Stimulated activated CD4-positive, alpha-beta T cell treated with anti-CD3 and anti-CD28 coated beads, Interleukin-12 subunit alpha, Interleukin-12 subunit beta, amount 100 ng/mL, for 4 hours (primary cell): Measurements from ENCODE around the gene AFF1.
"Not testable (repeated sequence)": the region's sequence is repeated elsewhere in the genome, so short reads cannot be mapped to it uniquely, and the experiment has no call there.

Experiments used
- DNase-seq: peaks from one replicate; pipeline ENCODE4 v3.0.0-alpha.2; 2020

The AFF1 gene

DNA sequence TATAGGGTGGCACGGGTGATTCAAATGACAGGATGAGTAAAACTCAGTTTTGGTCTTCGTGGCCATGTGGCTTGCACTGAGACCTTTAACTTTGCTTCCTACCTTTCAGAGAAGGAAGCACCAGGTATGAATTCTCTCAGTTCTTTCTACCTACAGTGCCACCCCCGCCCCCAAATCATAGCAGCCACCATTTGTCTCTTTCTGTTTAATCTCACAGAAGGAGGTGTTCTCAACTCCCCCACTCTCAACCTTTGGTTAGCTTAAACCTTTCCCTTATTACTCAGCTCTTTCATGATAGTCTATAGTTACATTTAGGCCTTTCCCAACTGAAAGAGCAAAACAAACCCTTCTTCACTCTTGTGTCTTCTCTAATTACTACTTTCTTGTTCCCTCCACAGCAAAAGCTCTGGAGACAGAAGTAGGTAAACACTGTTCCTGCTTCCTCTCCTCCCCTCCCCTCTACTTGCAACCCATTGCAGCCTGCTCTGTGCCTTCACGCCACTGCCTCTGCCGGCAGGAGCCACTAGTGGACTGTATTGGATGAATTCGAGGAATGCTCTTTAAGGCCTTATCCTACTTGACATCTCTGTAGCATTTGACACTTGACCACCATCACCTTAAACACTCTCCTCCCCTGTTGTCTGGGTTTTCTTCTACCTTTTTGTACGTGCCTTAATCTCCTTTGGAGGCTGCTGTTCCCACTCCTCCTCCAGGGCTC is 123.7 kb downstream of the AFF1 start:
- DNase-seq = peak; percentile 41

DNA sequence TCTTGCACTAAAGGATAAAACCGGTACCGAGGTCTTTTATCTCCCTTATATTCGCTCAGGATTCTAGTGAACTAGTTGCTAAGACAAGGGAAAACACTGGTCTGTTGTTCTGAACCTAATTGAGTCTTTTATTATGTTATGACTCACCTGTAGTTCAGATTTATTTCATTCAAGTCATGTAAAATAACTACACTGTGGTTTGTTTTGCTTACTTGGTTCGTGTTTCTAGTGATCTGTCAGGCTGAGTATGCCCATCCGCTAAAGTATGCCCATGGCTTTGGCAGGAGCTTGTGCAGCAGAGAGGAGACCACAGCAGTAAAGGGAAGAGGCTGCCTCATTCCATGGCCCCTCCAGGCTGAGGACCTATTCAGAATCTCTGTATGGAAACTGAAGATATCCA is 126.1 kb downstream of the AFF1 start:
- DNase-seq = no peak

DNA sequence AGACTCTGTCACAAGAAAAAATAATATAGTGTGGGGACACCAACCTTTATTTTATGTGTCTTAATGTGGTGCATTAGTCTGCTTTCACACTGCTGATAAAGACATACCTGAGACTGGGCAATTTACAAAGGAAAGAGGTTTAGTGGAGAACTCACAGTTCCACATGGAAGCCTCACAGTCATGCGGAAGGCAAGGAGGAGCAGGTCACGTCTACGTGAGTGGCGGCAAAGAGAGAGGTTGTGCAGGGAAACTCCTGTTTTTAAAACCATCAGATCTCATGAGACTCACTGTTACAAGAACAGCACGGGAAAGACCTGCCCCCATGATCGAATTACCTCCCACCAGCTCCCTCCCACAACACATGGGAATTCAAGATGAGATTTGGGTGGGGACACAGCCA is 130.2 kb downstream of the AFF1 start:
- no peak for DNase-seq

DNA sequence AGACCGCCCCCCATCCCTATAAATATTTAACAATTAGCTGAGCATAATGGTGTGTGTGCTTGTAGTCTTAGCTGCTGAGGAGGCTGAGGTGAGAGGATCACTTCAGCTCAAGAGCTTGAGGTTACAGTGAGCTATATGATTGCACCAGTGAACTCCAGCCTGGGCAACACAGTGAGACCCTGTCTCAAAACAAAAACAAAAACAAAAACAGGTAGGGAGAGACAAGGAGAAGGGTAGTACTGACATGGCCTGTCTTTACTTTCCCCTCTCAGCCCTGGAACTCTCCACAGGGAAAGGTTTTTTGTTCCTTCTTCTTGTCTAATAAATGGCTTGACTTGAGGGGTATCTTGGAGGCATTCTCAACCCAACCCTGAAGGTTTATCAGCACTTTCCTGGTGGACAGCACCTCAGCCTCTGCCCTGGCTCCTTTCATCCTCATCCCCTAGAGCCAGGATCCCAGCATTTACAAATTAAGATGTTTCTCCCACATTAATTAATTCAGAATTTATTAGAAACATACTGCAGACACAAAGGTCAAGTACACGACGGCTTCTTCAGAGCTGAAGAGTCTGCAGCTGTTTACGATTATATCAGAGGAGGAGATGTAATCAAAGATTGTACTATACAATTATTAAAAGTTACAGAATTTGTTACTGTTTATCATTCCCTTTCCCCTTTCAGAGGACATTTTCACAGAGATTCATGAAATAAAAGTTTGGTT is 131.8 kb downstream of the AFF1 start:
- no peak for DNase-seq

DNA sequence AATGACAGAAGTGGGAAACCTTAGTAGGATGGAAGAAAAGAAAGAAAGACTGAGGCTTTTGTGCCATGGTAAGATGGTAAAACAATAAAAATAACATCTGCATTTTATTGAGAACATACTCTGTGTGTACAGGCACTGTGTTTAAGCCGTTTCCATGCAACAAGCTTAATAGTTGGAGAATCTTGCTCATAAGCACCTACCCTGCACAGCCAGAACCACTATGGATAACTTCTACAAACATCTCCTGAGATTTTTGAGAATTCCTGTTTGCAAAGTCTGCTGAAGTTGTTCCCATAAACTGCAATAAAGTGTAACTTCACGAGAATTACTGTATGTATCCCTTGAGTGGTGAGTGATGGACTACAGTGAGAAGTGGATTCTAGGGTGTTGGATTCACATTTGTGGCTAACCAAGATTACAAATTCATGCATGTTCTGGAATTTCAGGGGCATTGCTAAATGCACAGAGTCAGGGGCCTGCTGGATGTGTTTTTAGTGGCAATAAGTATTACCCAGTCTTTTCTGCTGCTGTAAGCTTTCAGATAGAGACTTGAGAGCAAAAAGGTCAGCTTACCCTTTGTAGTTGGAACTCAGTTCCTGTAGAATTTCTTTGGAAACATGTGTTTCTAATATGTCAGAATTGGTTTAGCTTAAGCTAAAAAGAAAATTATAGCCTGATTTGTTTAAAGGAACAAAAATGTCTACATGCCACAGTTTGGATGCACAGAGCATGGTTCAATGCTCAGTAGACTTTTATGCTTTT is 132.5 kb downstream of the AFF1 start:
- no peak for DNase-seq

DNA sequence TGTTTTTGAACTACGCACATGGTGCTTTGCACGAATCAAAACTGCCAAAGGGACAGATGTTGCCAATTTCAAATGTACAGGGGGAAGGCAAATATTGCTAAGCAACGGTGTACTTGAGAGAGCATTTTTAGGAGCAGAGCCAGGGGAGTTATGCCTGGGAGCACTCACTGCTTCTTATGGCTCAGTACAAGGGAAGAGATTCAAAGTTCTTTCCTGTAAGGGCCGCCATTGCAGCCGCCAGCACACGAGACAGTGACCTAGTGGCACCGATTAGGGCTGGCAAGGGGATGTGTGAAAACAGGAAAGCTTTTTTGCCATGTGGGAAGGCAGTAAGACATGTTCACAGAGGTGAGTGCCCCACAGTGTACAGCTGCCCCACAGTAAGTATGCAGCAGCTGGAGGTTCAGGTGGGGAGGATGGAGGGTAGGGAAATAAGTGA is 133.8 kb downstream of the AFF1 start:
- no peak for DNase-seq

DNA sequence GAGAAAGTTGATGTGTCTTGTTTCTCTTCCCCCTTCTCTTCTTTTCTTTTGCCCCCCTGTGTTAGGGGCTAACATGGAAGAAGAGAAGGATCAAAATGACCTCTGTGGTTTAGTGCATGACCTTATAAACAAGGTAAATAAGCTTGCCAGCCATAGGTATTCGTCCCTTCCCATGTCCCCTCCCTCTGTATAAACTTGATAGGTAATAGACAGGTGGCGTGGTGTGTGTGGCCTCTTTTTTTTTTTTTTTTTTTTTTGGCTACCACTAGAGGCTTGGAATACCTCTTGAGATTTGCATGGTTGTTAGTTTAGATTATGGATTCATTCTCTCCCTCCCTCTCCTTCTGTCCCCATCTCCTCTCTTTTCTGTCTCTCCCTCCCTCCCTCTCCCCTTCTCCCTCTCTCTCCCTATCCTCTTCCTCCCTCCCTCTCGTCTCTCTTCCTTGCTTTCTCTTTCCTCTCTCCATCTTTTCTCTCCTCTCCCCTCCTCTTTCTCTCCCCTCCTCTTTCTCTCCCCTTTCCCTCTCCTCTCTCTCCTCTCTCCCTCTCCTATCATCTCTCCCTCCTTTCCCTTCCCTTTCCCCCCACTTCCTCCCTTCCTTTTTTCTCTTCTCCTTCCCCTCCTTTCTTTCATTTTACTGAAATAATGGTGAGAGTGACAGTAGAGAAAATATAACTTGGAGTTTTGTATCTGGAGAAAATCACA is 134.4 kb downstream of the AFF1 start:
- DNase-seq = no peak

DNA sequence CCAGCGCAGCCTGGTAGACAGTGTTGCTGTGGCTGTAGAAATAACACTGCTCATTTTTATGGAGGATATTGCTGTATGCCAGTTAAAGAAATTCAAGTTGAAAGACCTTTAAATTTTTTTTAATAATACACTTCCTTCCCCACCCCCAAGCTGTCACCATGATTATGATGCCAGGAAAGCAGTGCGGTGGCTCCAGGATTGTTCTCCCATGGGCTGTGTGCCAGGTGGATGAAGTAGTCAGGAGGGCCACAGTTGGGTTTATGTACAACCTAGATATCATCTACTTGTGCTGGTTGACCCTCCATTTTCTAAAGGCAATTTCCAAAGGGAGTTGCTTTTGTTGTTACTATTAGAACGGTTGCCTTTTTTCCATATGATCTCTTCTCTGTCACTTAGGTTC is 136.6 kb downstream of the AFF1 start:
- DNase-seq = no peak

DNA sequence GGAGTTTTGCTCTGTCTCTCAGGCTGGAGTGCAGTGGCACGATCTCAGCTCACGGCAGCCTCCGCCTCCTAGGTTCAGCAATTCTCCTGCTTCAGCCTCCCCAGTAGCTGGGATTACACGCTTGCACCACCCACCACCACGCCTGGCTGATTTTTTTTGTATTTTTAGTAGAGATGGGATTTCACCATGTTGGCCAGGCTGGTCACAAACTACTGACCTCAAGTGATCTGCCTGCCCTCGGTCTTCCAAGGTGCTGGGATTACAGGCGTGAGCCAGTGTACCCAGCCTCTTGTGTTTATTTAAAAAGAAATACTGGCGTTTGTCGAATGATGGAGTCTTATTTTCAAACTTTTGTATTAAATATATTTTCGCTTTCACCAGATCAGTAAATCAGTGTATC is 137.7 kb downstream of the AFF1 start:
- not testable (repeated sequence) for DNase-seq

DNA sequence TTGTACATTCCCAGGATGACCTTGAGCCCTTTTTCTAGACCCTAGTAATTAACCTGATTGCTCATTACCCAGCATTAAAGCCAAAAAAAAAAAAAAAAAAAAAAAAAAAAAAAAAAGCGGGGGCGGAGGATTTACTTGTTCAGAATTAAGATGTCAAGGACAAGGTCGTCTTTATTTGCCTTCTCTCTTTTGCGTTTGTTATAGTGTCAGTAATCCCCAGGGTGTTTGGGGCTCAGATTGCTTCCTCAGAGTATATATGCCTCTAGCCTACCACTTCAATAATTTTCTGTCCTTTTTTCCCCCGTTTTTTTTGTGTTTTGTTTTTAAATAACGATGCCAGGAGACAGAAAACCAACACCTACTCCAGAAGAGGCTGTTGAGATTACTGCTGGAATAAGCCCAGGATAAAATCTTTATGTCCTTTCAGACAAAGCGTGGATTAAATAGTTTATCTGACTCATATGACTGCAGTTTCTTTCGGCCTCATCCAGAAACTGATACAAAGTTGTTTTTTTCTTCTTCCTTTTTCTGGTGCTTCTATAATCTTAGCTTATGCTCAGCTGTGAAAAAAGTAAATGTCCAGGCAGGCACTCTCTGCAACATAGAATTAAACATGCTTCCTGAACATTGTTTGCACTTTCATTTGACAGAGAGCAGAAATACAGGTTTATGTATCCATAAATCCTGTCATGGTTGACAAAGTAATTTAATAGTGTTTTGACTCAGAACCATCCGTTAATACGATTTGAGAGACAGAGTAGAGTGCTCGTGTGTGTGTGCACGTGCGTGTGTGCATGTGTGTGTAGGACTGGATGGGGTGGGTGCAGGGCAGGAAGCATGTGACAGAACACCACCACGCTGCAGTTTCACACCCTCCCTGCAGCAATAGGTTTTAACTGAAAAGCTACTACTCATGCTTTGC is 138.6 kb downstream of the AFF1 start:
- DNase-seq = peak; percentile 34

DNA sequence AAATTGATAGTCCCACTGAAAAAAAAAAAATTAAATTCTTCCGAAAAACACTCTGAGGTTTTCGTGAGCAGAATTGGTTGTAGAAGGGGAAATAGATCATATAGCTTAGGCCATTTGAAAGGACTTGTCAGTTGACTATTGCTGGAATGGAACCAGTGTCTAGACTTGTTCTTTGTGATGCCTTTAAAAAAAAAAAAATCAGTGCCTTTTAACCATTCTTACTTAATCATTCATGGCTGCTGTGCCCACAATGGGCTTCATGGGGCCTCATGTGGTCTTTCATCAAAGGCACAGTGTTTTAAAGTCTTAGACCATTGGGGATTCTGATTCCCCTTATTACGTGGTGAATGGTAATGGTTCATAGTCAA is 139.3 kb downstream of the AFF1 start:
- DNase-seq = no peak

DNA sequence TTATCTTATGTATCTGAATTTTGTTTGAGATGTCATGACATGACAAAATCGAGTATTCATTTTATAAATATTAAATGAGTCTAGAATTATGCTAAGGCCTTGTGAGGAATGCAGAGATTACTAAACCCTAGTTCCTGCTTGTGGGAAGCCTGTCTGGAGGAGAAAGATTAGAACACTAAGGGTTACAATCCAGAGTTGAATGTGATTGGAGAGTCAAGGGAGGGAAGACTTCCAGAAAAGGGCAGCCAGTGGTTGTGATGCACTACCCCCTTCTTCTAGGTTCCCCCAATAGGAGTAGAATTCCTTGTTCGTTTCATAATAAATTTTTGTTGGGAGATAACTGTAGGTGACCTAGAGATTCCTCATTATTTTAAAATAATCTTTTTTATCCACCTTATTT is 141.1 kb downstream of the AFF1 start:
- no peak for DNase-seq

DNA sequence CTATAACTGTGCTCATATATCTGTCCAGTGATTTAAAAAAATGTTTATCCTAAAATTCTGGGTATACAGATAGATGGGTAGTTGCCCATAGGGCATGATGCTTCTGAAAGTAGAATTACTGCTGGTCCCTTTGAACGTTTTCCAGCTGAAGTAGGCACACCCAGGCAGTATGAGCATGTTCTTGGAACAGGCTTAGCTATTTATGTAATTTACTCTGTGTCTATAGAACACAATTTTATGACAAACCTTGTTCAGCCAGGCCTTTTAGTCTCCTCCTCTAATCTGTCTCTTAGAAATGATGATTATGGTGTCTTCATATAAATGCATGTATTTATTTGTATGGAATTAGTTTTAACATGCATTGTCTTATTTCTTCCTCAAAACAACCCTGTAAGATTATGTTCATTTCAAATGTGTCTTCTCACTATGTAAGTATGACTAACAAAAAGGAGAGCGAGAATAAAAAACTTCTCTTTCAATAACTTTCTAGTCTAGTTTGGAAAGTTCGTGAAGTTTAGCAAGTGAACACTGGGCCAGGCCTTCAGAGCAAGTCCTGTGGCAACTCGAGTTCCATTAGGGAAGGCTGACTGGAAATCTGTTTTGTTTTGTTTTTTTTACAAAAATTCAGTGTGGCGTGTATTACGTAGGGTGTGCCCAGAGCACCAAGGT is 142.0 kb downstream of the AFF1 start:
- DNase-seq = no peak

DNA sequence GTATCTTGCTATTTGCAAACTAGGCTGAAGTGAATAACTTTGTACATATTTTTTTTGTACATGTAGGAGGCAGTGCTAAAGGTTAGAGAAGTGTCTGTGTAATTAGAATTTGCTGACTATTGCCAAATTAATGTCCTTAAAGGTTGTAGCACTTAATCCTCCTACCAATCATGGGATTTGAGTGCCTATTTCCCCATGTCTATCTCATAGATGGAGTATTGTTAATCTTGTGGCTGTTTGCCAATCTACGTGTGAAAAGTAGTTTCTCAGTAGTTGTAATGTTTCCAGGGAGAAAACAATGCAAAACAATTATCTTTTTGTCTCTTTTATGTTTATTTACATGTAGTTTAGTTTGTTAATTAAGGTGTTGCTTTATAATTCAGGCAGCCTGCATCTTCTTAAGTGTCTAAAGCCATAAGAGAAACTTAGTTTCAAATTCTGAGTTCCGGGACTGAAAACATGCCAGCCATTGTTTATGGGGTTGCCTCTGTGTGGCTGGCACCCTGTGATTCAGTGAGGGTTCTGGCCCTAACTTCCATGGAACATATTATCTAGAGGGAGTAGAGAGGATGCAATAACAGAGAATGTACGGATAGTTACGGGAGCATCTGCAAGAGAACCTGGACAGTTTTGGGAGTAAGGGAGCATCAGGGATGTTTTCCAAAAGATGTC is 143.2 kb downstream of the AFF1 start:
- DNase-seq = no peak

DNA sequence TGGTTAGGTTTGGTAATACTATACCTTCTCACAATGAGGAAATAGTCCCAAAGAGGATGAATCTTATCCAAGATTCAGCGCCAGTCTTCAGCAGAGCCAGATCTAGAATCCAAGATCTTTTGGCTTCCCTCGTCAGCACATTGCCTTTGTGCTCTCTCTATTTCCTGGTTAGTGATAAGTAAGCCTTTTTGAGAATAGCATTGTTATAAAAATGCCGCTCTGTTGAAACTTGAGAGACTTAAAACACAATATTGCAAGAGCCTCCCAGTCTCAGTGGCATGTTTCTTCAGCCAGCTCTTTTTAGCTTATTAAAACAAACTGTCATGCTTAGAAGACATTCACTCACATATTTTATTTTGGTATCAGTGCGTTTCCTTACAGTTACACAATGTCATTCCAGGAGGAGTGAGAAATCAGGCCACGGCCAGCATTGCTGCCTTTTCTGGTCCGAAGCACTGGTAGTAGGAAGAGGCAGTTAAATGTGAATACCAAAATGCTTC is 144.2 kb downstream of the AFF1 start:
- DNase-seq = no peak

DNA sequence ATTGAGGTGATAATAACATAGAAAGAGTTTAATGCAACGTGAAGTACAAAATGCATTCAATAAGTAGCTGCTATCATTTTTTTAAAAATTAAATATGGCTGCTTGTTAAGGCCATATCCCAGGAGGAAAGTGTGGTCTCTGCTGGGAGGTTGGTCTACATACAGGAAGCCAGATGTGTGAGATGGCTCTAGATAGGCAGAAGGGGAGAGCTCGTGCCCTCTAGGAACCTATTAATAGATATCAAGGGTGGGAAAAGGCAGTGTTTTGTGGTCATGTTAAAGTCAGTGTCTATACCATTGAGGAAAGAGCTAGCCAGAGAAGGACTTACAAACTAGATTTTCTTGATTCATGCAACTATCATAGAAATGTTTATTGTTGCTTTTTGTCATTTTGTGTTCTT is 145.2 kb downstream of the AFF1 start:
- DNase-seq = no peak

DNA sequence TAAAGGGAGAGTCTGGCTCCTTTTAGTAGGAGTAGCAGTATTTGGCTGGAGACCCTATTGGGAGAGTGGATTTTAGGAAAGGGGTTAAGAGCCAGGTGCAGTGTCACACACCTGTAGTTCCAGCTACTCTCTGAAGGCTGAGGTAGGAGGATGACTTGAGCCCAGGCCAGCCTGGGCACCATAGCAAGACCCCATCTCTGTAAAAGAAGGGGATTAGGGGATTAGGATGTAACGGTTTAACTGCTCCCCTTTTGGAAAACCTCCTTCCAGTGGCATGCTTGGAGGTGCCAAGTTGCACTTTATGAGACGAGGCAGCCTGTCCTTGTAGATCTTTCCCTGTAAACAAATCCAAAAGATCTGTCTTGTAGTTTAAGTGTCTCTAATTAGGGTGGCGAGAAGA is 145.7 kb downstream of the AFF1 start:
- no peak for DNase-seq

DNA sequence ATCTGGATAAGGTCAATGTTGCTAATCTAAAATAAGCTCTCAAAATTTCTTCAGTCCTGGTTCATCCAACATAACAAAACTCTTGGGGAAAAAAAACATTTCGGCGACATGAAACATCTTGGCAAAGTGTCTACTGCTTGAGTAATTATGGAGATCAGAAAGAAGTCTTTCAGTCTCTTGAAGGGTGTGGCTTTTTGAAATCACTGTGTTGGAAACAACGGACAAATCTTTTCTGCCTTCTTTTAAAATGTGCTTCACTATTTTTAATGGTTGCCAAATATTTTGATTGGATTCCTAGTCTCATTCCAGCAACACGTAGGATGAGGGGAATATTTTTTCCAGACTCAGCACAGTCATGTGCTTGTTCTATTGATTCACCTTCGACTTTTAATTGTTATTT is 147.0 kb downstream of the AFF1 start:
- DNase-seq = no peak

DNA sequence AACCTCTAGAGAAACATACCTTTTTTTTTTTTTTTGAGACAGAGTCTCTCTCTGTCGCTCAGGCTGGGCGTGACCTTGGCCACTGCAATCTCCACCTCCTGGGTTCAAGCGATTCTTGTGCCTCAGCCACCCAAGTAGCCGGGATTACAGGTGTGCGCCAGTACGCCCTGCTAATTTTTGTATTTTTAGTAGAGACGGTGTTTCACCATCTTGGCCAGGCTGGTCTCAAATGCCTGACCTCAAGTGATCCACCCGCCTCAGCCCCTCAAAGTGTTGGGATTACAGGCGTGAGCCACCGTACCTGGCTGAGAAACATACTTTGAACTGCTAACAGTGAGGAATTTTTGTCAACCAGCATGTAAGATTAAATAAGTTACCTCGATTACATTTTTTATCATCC is 150.9 kb downstream of the AFF1 start:
- not testable (repeated sequence) for DNase-seq

DNA sequence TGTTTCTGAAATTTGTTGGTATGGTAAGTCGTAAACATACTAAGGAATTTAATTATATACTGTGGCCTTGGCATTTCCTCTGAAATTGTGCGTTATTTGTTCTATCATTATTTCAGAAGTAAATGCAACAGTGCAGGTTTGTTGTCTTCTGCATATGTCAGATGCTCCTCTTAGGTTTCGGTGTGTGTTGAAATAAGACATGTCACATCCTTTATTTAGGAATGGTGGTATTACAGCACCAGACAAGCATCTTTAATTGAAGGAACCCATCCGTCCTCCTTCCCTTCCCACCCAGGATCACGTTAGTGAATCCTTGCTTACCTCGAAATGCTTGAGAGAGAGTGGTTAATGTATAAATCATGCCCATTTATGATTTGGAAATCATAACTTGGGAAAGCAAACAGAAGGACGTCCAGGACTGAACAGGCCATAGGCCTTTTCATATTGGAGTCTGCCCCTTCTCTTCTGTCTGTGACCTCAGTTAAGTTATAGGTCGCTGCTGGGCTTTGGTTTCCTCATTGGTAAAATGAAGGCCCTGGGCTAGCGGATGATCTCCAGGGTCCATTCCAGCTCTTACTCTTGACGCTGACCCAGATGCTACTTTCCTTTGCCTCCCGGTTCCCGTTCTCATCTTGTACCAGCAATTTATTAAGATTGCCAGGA is 151.5 kb downstream of the AFF1 start:
- no peak for DNase-seq
